ENCODE measurements around the gene LRRC73.
"Not testable (repeated sequence)": the region's sequence is repeated elsewhere in the genome, so short reads cannot be mapped to it uniquely, and the experiment has no call there.

Gene LRRC73

DNA sequence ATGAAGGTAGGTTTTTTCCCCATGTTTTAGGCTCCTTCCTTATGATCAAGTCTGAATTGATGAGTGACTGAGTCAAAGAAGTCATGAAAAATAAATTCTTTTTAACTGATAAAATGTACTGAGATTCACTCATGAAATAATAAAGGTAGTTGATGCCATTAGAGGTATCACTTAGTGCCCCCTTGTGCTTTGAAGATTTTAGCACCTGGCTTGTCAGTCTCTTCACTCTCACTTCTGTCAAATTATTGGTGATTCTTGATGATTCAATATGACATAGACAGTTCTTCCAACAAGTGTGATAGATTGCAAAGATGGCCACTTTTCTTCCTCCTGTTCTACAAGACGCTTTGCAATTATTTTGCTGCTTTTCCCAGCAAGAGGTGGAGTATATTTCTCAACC, 50.6 kb downstream of the LRRC73 start:
- no peak for DNase-seq

DNA sequence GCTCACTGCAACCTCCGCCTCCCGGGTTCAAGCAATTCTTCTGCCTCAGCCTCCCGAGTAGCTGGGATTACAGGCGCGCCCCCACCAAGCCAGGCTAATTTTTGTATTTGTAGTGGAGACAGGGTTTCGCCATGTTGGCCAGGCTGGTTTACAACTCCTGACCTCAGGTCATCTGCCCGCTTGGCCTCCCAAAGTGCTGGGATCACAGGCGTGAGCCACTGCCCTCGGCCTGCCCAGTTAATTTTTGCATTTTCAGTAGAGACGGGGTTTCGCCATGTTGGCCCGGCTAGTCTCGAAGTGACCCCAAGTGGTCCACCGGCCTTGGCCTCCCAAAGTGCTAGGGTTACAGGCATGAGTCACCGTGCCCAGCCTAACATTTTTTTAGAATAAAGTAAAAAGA, 52.0 kb downstream of the LRRC73 start:
- DNase-seq = not testable (repeated sequence)

DNA sequence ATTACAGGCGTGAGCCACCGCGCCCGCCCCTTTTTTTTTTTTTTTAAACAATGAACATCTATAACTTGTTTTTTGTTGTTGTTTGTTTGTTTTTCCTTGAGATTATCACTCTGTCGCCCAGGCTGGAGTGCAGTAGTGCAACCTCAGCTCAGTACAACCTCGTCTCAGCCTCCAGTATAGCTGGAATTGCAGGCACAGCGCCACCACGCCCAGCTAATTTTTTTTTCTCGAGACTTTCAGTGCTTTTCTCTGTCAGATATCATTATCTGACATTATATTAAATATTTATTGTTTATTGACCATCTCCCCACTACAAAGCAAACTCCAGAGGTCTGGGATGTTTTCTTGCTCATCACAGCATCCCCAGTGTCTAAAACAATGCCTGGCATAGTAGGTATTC, 52.5 kb downstream of the LRRC73 start:
- DNase-seq = no peak

All from NCI-H1092 (cell line).